GM18505 (cell line): ENCODE results near the gene CCDC142.

Experiments used
- ATAC-seq: cut with Tn5 transposase; IDR thresholded peaks from one replicate; pipeline ENCODE4 v1.9.1; 2021; ENCODE audit not compliant: unreplicated experiment
- POLR2A ChIP-seq: IDR thresholded peaks from 4 replicates; pipeline ENCODE4 v1.6.1; 2011; ENCODE audit warnings: borderline replicate concordance; ENCODE audit not compliant: insufficient read depth, insufficient read length; ENCODE audit errors: extremely low read depth

The CCDC142 gene

GRCh38 chr2:74524955-74525716, 42.3 kb upstream of the CCDC142 start:
- no peak for ATAC-seq
- TF ChIP-seq POLR2A: no peak

DNA sequence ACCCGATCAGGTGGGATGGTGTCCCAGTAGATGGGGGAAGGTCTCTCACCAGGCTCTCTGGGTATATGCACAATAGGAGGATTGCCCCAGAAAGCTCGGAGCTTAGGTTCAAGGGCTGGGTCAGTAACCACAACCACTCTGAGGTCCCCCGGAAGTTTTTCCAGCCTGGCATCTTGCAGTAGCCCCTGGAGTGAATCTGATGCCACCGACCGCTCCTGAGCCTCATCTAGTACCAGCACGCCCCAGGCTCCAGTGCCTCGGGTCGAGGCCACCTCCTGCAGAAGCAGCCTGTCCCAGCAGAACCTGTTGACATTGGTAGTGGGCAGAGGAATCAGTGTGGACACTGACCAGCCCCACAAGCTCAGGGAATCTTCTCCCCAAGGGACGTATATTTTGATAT, 41.2 kb upstream of the CCDC142 start:
- no peak for ATAC-seq
- TF ChIP-seq POLR2A: no peak

GRCh38 chr2:74522516-74522915, 39.7 kb upstream of the CCDC142 start:
- no peak for ATAC-seq
- TF ChIP-seq POLR2A: no peak

GRCh38 chr2:74516650-74517049, 33.9 kb upstream of the CCDC142 start:
- TF ChIP-seq POLR2A: no peak
- ATAC-seq: no peak

DNA sequence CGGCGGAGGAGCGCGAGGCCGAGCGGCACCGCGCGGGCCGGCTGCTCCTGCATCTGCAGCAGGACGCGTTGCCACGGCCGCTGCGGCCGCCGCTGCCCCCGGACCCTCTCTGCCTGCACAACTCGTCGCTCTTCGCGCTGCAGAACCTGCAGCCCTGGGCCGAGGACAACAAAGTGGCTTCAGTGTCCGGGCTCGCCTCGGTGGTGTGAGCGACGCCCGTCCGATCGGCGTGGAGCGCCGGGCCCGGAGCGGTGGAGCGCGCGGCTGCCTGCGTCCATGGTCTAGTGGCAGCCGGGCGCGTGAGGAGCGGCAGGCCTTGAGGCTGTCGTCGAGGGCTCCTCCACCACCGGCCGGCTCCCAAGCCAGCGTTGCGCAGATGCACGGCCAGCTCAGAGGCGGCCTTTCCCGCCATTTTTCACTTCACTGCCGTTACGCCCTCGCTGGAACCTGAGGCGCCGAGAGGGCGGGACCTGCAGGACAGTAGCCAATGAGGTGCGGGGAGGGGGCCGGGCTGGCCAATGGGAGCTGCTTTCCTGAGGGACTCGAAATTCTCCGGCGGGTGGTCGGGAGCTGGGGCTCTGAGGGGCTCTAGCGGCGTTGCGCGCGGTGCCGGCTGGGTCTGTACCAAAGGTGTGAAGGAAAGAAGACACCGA, 33.3 kb upstream of the CCDC142 start:
- TF ChIP-seq POLR2A: no peak
- no peak for ATAC-seq

- ATAC-seq: no peak
- TF ChIP-seq POLR2A: no peak
These were observed 32.6 kb upstream of the CCDC142 start for GRCh38 chr2:74515271-74515980.

DNA sequence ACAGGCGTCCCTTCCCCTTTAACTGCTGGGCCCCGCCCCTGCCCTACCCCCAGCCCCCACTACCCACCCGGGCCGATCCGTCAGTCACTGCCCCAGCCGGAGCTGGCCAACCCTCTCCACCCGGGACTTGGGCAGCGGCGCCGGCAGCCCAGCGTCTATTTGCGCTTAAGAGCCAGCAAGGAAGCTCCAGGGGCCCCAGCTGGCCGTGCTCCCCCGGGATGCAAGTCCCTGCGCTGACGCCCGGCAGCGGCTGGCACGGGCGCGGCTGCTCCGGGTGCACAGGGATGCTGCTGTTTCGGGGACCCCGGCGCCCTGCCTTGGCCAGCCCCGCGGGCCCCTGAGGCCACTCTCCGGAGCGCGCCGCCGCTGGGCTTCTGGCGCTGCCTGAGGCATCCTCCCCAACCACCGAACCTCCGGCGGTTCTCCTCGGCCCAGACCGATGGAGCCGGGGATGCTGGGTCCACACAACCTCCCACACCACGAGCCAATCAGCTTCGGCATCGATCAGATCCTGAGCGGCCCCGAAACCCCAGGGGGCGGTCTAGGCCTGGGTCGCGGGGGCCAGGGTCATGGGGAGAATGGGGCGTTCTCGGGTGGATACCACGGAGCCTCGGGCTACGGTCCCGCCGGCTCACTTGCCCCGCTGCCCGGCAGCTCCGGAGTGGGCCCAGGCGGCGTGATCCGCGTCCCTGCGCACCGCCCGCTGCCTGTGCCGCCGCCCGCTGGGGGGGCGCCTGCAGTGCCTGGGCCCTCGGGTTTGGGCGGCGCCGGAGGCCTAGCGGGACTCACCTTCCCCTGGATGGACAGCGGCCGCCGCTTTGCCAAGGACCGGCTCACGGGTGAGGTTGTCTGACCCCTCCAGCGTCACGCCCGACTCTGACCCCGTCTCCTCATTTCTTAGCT, 31.8 kb upstream of the CCDC142 start, which contains the start of gene TLX2:
TLX2 (plus strand) TSS at position 83 of the 903 bp plus-strand sequence; CDS start at position 440, 357 bp downstream.
- TF ChIP-seq POLR2A: no peak
- ATAC-seq: no peak

- no peak for ATAC-seq
- no peak for TF ChIP-seq POLR2A
These were observed 31.0 kb upstream of the CCDC142 start for GRCh38 chr2:74513605-74514367.

DNA sequence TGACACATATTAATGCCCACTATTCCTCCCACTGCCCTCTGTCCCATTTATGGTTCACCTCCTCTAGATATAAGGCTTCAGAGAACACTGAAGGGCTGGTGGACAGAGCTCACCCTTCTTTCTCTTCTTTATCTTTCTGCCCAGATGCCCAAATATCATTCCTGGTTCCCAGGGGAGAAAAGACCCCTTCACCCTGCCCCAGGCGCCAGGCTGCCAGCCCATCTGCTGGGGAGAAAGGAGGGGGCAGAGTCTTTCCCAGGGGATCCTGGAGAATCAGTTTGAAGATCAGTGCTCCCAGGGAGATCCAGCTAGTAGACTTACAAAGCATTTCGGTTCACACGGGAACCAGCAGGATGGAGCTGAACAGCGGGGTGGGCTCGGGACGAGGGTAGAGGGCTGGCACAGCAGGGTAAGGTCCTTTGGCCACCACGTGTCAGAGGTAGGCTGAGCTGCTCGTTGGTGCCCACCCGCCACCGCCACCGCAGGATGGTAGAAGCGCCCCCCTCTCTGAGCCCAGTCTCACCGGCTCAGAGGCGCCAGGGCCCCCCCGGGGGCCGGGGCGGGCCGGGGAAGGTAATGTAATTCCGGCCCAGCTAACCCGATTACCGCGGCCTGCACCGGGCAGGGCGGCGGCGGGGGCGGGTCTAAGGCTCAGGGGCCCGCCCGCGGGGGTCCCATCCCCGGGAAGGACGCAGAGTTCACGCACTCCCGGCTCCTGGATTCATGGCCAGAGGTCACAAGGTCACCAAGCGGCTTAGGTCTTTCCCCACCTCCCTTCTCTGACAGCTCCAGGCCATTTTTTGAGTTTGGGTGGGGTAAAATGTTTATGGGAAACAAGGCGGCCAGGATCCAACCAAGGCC, 30.2 kb upstream of the CCDC142 start:
- no peak for ATAC-seq
- no peak for TF ChIP-seq POLR2A

GRCh38 chr2:74511104-74511989, 28.5 kb upstream of the CCDC142 start:
- ATAC-seq: no peak
- no peak for TF ChIP-seq POLR2A
